ENCODE measurements around the gene TPST2. TPM values are rescaled to one million over a fixed set of nuclear protein-coding genes. Genes with fewer than 3 reads are reported as not detected.

TPST2 gene
- 100 to 1,000 TPM in 3 of 4 donors, 10 to 100 TPM in 1; 99.2 to 154 (median 121) TPM for total RNA-seq

DNA sequence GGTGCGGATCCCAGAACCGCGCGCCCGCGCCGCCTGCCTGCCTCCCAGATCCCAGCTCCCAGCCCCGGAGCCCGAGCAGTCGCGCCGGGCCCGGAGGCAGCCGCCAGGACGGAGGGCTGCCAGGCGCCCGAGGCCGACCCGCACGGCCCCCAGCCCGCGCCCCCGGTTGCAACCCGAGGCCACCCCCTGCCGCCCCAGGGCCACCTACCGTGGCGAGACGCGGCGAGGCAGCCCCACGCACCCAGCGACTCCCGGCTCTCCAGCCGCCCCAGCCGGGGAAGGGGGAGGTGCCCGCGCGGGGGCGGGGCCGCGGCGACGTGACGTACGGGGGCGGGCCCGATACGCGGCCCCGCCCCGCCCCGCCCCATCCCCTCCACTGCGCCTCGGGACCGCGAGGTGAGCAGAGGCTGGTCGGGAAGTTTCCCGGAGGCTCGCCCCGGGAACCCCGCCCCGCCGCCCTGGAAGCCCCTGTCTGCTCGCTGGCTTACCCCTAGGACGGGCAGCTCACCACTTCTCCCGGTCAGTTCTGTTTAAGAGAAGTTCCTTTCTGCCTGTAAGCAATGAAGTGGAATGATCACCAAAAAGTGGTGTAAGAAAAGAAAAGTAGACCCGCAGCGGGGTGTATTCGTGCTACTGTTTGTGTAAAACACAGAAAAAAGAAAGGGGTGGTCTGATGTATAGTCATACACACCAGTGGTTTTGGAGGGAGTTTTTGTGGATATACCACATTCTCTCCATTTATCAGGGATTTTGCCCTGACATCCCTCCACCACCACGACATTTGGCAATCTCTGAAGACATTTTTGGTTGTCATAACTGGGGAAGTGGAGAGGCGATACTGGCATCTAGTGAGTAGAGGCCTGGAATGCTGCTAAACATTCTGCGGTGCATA, at the start of gene TPST2:
TPST2 (minus strand) TSS at position 288 of the 892 bp plus-strand sequence. CDS start 48,502 bp downstream, outside the sequence.
- peak within 1 kb of the TSS; percentile 47 to 88 (median 86) for H3K27ac ChIP-seq
- no peaks in the 10 kb centered on the region for H3K36me3 ChIP-seq
- H3K4me1 ChIP-seq, result peaks cover 28 to 35% of the 10 kb centered on the region in 2 donors
- peak within 1 kb of the TSS; percentile 59 to 89 (median 71) for H3K4me3 ChIP-seq (replicated peaks in 1 of 3)
- H3K9me3 ChIP-seq, result no peaks in the 10 kb centered on the region
- intact Hi-C loops (cut with DNase I), result loop anchor here (10.0 kb wide), 1 partner anchor 105 kb away; the partner anchor contains the start of genes HPS4 and SRRD
- DNase-seq, result peak; percentile 74 to 75
- 2% methylated on average over 17 to 19 of the region's 72 CpGs for WGBS, 2 donors
- H3K27me3 ChIP-seq, result no peaks in the 10 kb centered on the region
- TF ChIP-seq POLR2A (IDR thresholded peaks at IDR 0.05), result peak in 1 of 2 donors; percentile 84
- TF ChIP-seq, protein P1, sequence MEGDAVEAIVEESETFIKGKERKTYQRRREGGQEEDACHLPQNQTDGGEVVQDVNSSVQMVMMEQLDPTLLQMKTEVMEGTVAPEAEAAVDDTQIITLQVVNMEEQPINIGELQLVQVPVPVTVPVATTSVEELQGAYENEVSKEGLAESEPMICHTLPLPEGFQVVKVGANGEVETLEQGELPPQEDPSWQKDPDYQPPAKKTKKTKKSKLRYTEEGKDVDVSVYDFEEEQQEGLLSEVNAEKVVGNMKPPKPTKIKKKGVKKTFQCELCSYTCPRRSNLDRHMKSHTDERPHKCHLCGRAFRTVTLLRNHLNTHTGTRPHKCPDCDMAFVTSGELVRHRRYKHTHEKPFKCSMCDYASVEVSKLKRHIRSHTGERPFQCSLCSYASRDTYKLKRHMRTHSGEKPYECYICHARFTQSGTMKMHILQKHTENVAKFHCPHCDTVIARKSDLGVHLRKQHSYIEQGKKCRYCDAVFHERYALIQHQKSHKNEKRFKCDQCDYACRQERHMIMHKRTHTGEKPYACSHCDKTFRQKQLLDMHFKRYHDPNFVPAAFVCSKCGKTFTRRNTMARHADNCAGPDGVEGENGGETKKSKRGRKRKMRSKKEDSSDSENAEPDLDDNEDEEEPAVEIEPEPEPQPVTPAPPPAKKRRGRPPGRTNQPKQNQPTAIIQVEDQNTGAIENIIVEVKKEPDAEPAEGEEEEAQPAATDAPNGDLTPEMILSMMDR (IDR thresholded peaks at IDR 0.05), result no peak

DNA sequence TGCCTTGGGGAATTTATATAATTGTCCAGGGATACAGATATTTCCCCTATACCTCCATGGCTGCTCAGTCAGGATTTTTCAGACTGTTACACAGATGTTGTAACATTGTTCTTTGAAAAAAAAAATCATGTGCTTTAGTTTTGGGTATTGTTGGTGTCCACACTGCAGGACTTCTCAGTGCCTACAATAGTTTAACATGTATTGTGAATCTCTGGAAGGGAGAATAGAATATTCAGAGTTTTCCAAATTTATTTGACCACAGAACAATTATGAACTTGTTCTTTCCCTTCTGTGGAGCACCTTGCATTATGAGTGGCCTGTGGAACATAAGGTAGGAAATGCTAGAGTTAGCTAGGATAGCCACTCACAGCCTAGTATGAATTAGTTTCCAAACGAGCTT, 46.4 kb upstream of the TPST2 start:
- H3K4me3 ChIP-seq (replicated peaks in 1 of 3), result no peak overlapping the region
- WGBS, 2 donors, result 41 to 43% methylated on average over 1 of the region's 1 CpG
- intact Hi-C loops (cut with DNase I), result no loop called here
- H3K36me3 ChIP-seq, result no peaks in the 10 kb centered on the region
- no peaks in the 10 kb centered on the region for H3K9me3 ChIP-seq
- no peak overlapping the region for H3K27ac ChIP-seq
- DNase-seq, result no peak
- no peaks in the 10 kb centered on the region for H3K27me3 ChIP-seq
- TF ChIP-seq, protein P1 (IDR thresholded peaks at IDR 0.05), result no peak
- TF ChIP-seq POLR2A (IDR thresholded peaks at IDR 0.05), result no peak
- H3K4me1 ChIP-seq, result no peaks in the 10 kb centered on the region

DNA sequence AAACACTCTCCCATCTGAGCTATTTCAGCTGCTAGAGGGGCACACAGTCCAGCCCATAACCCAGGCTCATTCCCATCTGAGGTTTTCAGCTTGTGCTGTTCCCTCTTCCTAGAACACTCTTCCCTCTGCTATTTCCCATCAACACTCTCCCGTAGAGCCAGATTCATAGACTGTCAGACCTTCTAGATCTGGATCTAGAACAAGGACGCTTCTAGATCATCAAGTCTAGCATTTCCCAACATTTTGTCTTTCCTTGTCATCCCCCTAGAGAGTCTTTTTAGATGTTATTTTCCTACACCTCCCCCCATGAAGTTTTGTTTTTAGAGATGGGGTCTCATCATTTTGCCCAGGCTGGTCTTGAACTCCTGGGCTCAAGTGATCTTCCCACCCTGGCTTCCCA, 45.2 kb upstream of the TPST2 start:
- WGBS, 2 donors, result 93 to 94% methylated on average over 2 of the region's 2 CpGs
- DNase-seq, result no peak
- TF ChIP-seq POLR2A (IDR thresholded peaks at IDR 0.05), result no peak
- TF ChIP-seq, protein P1 (IDR thresholded peaks at IDR 0.05), result no peak
- no peaks in the 10 kb centered on the region for H3K27me3 ChIP-seq
- H3K4me1 ChIP-seq, result no peaks in the 10 kb centered on the region
- H3K4me3 ChIP-seq (replicated peaks in 1 of 3), result no peak overlapping the region
- intact Hi-C loops (cut with DNase I), result no loop called here
- no peaks in the 10 kb centered on the region for H3K9me3 ChIP-seq
- no peaks in the 10 kb centered on the region for H3K36me3 ChIP-seq
- H3K27ac ChIP-seq, result no peak overlapping the region

DNA sequence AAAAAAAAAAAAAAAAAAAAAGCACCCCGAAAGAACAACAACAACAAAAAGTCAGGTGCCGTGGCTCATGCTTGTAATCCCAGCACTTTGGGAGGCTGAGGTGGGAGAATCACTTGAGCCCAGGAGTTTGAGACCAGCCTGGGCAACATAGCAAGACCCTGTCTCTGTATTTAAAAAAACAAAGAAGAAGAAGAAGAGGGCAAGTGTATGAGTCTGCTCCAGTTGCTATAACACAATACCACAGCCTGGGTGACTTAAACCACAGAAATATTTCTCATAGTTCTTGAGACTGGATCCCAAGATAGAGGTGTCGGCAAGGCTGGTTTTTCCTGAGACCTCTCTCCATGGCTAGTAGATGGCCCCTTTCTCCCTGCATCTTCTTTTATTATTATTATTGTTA, 44.3 kb upstream of the TPST2 start:
- WGBS, 2 donors, result 91 to 96% methylated on average over 3 of the region's 3 CpGs
- no peaks in the 10 kb centered on the region for H3K9me3 ChIP-seq
- H3K27ac ChIP-seq, result no peak overlapping the region
- no peaks in the 10 kb centered on the region for H3K36me3 ChIP-seq
- no peak overlapping the region for H3K4me3 ChIP-seq (replicated peaks in 1 of 3)
- intact Hi-C loops (cut with DNase I), result no loop called here
- no peak for DNase-seq
- TF ChIP-seq, protein P1 (IDR thresholded peaks at IDR 0.05), result no peak
- no peak for TF ChIP-seq POLR2A (IDR thresholded peaks at IDR 0.05)
- no peaks in the 10 kb centered on the region for H3K27me3 ChIP-seq
- no peaks in the 10 kb centered on the region for H3K4me1 ChIP-seq
